Rectal smooth muscle tissue (tissue), 1 donor: ENCODE measurements around the gene RPL27A.
A peak's percentile ranks its signal among the peaks of the same experiment; 100 is the strongest.
"Not testable (repeated sequence)": the region's sequence is repeated elsewhere in the genome, so short reads cannot be mapped to it uniquely, and the experiment has no call there.

Experiments
- H3K27ac ChIP-seq: one replicate; pipeline ENCODE4 v1.7.0; 2013; ENCODE audit warnings: low read depth, low read length, inconsistent platforms
- H3K27me3 ChIP-seq: one replicate; pipeline ENCODE4 v1.7.0; 2013; ENCODE audit warnings: low read length; ENCODE audit not compliant: control insufficient read depth, insufficient read depth
- H3K36me3 ChIP-seq: one replicate; pipeline ENCODE4 v1.7.0; 2013; ENCODE audit warnings: low read length; ENCODE audit not compliant: control insufficient read depth, insufficient read depth
- H3K4me1 ChIP-seq: one replicate; pipeline ENCODE4 v1.7.0; 2013; ENCODE audit warnings: low read length; ENCODE audit not compliant: control insufficient read depth, insufficient read depth
- H3K4me3 ChIP-seq: one replicate; pipeline ENCODE4 v1.7.0; 2013; ENCODE audit warnings: low read length
- H3K9ac ChIP-seq: one replicate; pipeline ENCODE4 v1.7.0; 2013; ENCODE audit warnings: low read length

RPL27A gene

DNA sequence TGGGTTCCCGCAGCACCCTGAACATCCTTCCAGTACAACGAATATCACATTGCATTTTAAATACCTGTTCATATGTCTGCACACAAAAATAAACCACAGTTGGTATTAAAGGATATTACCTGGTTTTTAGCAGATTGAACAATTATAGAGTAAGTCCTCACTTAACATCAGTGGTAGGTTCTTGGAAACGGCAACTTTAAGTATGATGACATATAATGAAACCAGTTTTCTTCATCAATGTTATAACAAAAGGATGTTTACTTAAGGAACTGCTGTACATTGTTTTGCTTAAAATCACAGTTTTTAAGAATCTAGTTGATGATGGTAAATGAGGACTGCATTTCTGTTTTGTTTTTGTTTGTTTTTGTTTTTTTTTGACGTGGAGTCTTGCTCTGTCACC lies 28.1 kb upstream of the RPL27A start:
- H3K27me3 ChIP-seq = no peaks in the 10 kb centered on the region
- H3K27ac ChIP-seq = no peak overlapping the region
- H3K4me1 ChIP-seq = no peaks in the 10 kb centered on the region
- H3K4me3 ChIP-seq = no peak overlapping the region
- H3K9ac ChIP-seq = no peak overlapping the region
- no peaks in the 10 kb centered on the region for H3K36me3 ChIP-seq

DNA sequence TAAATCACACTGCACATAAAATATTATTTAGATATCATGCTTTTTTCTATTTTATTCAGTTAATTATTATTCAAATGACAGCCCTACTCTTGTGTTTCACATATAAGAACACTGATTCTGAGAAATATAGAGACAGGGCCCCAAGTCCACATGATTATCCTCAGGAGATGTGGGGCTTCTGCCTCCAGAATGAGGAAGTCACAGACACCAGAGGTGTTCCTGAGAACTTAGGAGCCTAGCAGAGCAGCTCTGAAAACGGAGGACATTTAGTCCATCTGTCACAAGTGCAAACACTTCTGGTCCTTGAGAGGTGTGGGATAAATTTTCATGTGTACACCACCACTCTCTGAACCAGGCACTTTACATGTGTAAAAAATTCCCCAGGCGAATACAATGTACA lies 26.3 kb upstream of the RPL27A start:
- Histone ChIP-seq H3K27me3 (no peaks in the 10 kb centered on the region), H3K9ac (no peak overlapping the region)

DNA sequence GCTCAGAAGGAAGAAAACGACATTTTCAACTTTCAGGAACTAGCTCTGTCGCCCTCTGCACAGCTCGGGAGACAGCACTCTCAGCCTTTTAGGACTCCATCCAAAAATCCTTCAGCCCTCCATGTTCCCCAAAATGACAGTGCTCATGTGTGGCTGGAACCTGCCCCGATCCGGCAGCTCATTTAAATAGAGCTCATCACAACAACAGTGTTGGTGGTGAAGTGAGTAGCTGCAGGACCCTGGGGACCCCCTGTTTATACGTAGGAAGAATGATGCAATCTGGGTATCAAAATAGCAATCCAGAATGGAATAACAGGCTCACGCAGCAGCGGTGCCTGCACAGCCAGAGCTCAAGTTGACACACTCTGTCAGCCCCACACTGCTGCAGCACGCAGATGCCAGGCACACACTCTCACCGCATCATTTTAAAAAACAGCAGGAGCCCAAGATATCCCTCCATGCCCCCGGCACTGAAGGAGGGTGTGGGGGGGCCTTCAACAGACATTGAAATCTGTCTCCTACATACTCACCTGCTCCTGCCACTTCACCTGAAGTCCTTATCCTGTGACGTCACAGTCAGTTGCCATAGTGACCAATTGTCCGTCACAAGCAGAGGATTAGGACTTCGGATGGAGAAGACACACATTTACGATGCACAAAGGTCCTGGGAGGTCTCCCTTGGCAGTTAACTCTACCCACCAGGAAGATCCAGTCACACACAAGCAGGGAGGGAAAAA lies 24.1 kb upstream of the RPL27A start:
- Histone ChIP-seq H3K27me3 (no peaks in the 10 kb centered on the region), H3K36me3 (no peaks in the 10 kb centered on the region), H3K4me1 (no peaks in the 10 kb centered on the region), H3K27ac (no peak overlapping the region), H3K9ac (no peak overlapping the region), H3K4me3 (no peak overlapping the region)

More for the DNA sequence above, 26.3 kb upstream of the RPL27A start:
- Histone ChIP-seq H3K36me3 (no peaks in the 10 kb centered on the region), H3K4me3 (no peak overlapping the region), H3K4me1 (no peaks in the 10 kb centered on the region), H3K27ac (no peak overlapping the region)

DNA sequence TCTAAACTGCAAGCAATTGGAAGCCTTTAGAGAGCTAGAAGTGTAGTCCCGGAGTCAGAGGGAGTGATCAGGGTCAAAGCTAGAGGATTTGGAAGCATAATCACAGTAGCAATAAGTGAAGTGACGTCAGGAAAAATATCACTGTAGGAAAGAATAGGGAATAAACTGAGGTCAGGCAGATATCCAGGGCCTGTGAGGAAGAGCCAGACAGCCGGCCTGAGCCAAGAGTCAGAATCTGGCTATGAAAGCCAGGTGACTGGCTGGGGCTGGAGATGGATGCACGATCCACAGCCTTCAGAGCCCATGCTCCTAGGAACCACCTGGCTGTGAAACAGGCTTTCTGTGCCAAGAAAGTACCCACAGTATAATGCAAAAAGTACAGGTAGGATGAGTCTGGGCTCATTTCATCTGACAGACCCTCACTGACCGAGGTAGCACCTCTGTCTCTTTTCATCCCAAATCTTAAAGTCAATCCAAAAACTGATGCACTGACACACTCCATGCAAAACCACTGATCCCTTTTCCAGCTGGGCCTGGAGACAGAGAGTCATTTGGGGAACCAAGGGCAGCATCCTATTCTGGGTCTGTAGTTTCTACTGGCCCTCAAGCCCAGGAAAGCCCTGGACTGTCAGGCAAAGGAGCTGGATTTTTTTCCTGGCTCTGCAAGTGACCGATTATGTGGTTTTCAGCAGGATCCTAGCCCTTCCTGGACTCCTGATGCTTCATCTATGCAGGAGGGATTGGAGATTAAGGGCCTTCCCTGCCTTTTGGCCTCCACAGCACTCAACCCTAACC lies 21.4 kb upstream of the RPL27A start:
- Histone ChIP-seq H3K9ac (no peak overlapping the region), H3K27ac (no peak overlapping the region), H3K4me1 (no peaks in the 10 kb centered on the region), H3K27me3 (no peaks in the 10 kb centered on the region), H3K36me3 (no peaks in the 10 kb centered on the region), H3K4me3 (no peak overlapping the region)

DNA sequence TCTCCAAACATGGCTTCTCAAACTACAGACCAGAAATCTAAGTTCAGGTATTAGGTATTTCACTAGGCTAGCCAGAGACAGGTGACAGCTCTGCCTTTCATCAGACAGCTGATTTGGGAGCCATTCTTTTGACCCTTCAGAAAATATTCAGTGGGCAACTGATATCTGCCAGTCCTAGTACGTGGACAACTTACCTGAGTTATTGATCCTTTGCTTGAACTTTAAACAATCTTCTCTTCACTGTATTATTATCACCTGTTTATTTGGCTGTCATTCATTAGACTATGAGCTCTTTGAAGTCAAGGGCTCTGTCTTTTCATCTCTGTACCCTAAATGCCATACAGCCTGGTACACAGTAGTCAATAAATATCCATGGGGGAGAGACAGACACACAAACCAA lies 17.4 kb upstream of the RPL27A start:
- no peaks in the 10 kb centered on the region for H3K4me1 ChIP-seq
- H3K4me3 ChIP-seq = no peak overlapping the region
- no peaks in the 10 kb centered on the region for H3K27me3 ChIP-seq
- H3K9ac ChIP-seq = no peak overlapping the region
- no peak overlapping the region for H3K27ac ChIP-seq
- no peaks in the 10 kb centered on the region for H3K36me3 ChIP-seq

DNA sequence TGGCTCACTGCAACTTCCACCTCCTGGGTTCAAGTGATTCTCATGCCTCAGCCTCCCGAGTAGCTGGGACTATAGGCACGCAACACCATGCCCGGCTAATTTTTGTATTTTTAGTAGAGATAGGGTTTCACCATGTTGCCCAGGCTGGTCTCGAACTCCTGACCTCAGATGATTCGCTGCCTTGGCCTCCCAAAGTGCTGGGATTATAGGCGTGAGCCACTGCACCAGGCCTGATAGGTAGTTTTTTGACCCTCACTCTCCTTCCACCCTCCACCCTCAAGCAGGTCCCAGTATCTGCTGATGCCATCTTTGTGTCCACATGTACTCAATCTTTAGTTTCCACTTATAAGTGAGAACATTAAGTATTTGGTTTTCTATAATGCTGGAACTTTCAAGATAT lies 12.5 kb upstream of the RPL27A start:
- not testable (repeated sequence) for H3K4me3 ChIP-seq, H3K9ac ChIP-seq, H3K36me3 ChIP-seq, H3K27me3 ChIP-seq, H3K27ac ChIP-seq
- H3K4me1 ChIP-seq = peaks cover 17% of the 10 kb centered on the region

DNA sequence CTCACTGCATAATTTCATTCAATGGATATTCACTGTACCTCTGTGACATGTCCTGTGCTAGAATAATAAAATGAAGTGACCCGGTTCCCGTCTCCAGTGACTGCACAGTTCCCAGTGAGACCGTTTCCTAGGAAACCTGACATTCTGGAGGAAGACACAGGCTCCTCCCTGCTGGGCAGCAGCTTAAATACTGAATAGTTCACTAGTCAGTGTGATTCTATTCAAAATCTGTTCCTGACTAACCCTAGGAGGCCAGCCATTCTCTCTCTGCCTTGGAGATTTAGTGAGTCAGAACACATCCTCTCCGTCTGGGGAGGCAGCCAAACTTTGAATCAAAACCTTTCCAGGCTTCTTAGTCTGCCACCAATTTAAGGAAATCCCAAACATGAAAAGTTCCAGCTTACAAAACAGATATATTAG lies 11.4 kb upstream of the RPL27A start:
- Histone ChIP-seq H3K4me1 (peaks cover 17% of the 10 kb centered on the region), H3K36me3 (no peaks in the 10 kb centered on the region), H3K9ac (no peak overlapping the region), H3K27ac (peak overlapping the region; percentile 86), H3K4me3 (no peak overlapping the region), H3K27me3 (no peaks in the 10 kb centered on the region)

DNA sequence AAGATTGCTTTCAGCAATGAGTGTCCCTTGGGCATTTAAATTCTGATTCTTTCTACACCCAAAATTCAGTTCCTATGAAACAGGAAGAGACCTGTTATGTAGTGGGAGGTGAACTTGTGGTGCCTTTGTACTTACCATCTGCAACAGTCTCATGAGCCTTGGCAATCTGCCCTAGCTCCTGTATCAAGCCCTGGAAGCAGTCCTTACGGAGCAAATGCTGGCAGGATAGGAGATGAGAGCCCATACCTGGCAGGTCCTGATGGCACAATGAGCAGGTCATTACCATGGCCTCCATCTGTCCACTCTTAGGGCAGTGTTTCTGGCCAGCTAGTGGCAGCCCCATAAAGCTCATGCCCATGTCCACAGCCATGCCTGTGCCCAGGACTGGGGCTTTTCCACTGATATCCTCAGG lies 10.9 kb upstream of the RPL27A start:
- no peak overlapping the region for H3K9ac ChIP-seq
- no peaks in the 10 kb centered on the region for H3K27me3 ChIP-seq
- no peaks in the 10 kb centered on the region for H3K36me3 ChIP-seq
- peaks cover 17% of the 10 kb centered on the region for H3K4me1 ChIP-seq
- H3K27ac ChIP-seq = peak overlapping the region; percentile 86
- no peak overlapping the region for H3K4me3 ChIP-seq

DNA sequence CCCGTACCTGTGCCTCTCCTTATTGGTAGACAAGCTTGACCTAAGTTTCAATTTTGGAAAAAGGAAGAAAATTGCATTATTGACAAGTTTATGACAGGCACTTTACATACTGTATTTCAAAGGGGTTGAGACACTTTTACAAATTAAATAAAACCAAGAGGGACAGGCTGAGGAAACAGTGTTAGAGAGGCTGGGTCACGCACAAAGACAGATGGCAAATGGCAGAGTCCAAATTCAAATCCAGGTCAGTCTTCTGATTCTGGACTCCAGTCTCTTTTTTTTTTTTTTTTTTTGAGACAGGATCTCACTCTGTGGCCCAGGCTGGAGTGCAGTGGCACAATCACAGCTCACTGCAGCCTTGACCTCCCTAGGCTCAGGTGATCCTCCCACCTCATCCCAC lies 10.2 kb upstream of the RPL27A start:
- Histone ChIP-seq H3K36me3 (no peaks in the 10 kb centered on the region), H3K4me1 (peaks cover 17% of the 10 kb centered on the region), H3K27ac (peak overlapping the region; percentile 86), H3K27me3 (no peaks in the 10 kb centered on the region), H3K9ac (no peak overlapping the region), H3K4me3 (no peak overlapping the region)

DNA sequence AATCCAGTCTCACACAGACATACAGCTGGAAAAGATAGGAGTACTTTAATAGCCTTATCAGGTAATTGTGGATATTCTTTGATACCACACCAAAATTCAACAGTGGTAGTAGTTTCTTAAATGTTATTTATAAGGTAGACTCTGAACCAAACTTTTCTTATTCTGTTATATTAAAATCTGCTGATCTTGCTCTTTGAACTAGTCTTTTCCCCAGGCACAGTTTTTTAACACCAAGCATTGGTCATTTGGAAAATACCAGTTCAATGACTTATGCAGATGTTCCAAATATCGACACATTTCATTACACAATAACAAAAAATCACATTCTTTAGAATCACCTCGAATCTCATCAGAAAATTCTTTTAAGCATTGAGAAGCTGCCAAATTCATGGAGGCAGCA lies 7.7 kb upstream of the RPL27A start:
- Histone ChIP-seq H3K4me3 (no peak overlapping the region), H3K36me3 (no peaks in the 10 kb centered on the region), H3K4me1 (peaks cover 17% of the 10 kb centered on the region), H3K9ac (no peak overlapping the region), H3K27me3 (no peaks in the 10 kb centered on the region), H3K27ac (no peak overlapping the region)

DNA sequence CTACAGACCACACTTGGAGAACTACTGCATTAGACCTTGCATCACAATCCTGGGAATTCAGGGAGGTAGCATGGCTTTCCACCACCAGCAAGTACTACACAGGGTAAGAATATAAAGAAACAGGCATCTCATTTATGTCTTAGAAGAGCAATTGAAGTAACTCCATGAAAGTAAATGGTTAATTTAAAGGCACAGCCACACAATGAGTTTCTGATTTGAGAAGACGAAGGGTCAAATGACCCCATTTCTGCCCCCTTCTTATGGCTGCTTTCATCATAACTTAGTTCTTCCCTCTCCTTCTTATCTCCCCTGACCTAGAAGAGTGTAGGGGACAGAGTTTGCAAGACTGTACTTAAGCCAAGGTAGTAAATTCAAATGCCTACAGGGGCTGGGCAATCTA lies 6.1 kb upstream of the RPL27A start:
- Histone ChIP-seq H3K27me3 (no peaks in the 10 kb centered on the region), H3K36me3 (no peaks in the 10 kb centered on the region), H3K9ac (no peak overlapping the region), H3K4me3 (no peak overlapping the region), H3K4me1 (peaks cover 10% of the 10 kb centered on the region), H3K27ac (no peak overlapping the region)

DNA sequence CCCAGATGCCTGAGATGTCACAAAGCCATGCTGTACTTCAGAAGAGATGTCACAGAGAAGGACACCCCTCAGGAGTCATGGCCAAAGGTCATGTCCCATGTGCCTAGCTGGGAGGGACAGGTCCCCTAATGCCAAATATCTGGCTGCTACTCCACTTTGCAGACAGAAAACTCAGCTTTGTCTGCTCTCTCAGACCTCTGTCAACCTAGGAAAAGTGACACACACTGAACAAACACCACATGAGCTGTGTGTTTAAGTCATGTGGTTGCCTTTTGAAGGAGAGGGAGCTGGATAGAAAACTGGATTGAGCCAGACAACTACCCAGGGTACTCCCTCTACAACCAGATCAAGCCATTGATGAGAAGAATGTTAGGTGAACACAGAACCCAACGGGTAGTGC lies 3.6 kb upstream of the RPL27A start:
- Histone ChIP-seq H3K9ac (no peak overlapping the region), H3K4me3 (no peak overlapping the region), H3K4me1 (peaks cover 7% of the 10 kb centered on the region), H3K27me3 (no peaks in the 10 kb centered on the region), H3K36me3 (no peaks in the 10 kb centered on the region), H3K27ac (no peak overlapping the region)
